Suprapubic skin (tissue), 4 donors: Measurements from ENCODE around the gene MFSD11. TPM values are rescaled to one million over a fixed set of nuclear protein-coding genes. Genes with fewer than 3 reads are reported as not detected.

Source experiments
- DNase-seq, 2 donors: peaks; one replicate each; pipeline ENCODE4 v3.0.0-alpha.2; 2019; ENCODE audit warnings: low spot score in 2 of 2
- H3K27ac ChIP-seq: fragments of 200-600 bp; sonication (generic); one replicate; pipeline ENCODE4 v1.5.1; 2019
- H3K27me3 ChIP-seq: fragments of 200-600 bp; sonication (generic); one replicate; pipeline ENCODE4 v1.5.1; 2019
- H3K36me3 ChIP-seq: fragments of 200-600 bp; sonication (generic); one replicate; pipeline ENCODE4 v1.5.1; 2019
- H3K4me1 ChIP-seq: fragments of 200-600 bp; sonication (generic); one replicate; pipeline ENCODE4 v1.5.1; 2019
- H3K4me3 ChIP-seq: fragments of 200-600 bp; sonication (generic); one replicate; pipeline ENCODE4 v1.5.1; 2019; ENCODE audit warnings: mild to moderate bottlenecking
- H3K9me3 ChIP-seq: fragments of 200-600 bp; sonication (generic); one replicate; pipeline ENCODE4 v1.5.1; 2019
- EP300 ChIP-seq: sonication (generic); formaldehyde crosslinking; IDR thresholded peaks from one replicate; pipeline ENCODE4 v1.6.1; 2017; ENCODE audit warnings: antibody characterized with exemption
- POLR2A ChIP-seq, 2 donors: fragments of 450-650 bp; IDR thresholded peaks; one replicate each; pipeline ENCODE4 v1.6.1; 2017; ENCODE audit warnings: antibody characterized with exemption in 2 of 2, mild to moderate bottlenecking in 2 of 2, moderate library complexity in 2 of 2
- POLR2AphosphoS5 ChIP-seq, 3 donors: sonication (generic); formaldehyde crosslinking; IDR thresholded peaks; one replicate each; pipeline ENCODE4 v1.6.1; 2017; ENCODE audit warnings: antibody characterized with exemption in 3 of 3
- WGBS: methylation state at CpG from one replicate; pipeline ENCODE4 v1.1.5; 2018; 5-methylcytosine and 5-hydroxymethylcytosine counted together
- total RNA-seq, 4 donors: library from RNA; depleted of rRNA; stranded (reverse); fragments of >200 nt; gene quantifications; one replicate each; pipeline ENCODE4 v1.1.0, GENCODE V29; 2016
- TF ChIP-seq, protein P1 (sequence below), 2 donors: fragments of 200-600 bp in 1 of 2; fragments of 450-650 bp in 1 of 2; sonication (generic) in 1 of 2; IDR thresholded peaks; one replicate each; pipeline ENCODE4 v1.5.1; 2016 to 2019; ENCODE audit warnings: antibody characterized with exemption in 2 of 2, mild to moderate bottlenecking in 1 of 2, moderate library complexity in 1 of 2

The MFSD11 gene
- total RNA-seq, 4 donors from 2014 or later = 31.5 to 78.8 (median 37.2) TPM

DNA sequence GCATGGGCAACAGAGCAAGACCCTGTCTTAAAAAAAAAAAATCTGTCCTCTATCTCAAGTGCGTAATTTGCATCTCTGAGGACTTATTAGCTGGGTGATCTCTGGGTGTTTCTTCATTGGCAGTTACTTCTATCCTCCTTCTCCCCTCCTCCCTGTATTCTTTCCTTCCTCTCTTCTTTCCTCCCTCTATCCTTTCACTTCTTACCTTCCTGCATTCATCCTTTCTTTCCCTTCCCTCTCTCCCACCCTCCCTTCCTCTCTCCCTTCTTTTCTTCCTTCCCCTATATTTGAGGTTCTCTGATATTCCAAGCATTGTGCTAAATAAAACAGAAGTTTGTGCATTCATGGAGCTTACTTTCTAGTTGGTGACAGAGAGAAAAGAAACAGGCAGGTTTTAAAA is 10.7 kb downstream of the MFSD11 start:
- Histone ChIP-seq H3K36me3 (peaks cover 30% of the 10 kb centered on the region), H3K27ac (no peak overlapping the region)
- no peak for DNase-seq

DNA sequence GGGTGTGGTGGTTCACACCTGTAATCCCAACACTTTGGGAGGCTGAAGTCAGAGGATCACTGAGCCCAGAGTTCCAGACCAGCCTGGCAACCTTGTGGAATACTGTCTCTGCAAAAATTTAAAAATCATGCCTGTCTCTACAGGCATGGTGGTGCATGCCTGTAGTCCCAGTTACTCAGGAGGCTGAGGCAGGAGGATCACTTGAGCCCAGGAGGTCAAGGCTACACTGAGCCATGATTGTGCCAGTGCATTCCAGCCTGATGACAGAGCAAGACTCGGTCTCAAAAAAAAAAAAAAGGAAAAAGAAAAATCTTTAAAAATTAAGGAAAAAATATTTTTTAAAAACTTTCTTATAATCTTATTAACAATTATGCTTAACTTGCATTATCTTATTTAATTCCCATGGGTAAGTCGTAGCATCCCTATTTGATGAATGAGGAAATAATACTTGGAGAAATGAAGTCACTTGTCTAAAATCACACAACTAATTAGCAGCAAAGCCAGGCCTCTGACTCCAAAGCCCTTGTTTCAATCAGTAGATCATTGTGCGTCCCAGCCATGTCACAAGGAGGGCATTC is 13.6 kb downstream of the MFSD11 start:
- no peak for DNase-seq
- H3K36me3 ChIP-seq = peaks cover 23% of the 10 kb centered on the region
- peaks cover 8% of the 10 kb centered on the region for H3K4me1 ChIP-seq
- TF ChIP-seq POLR2AphosphoS5 (IDR thresholded peaks at IDR 0.05) = no peak
- no peak for TF ChIP-seq EP300
- TF ChIP-seq POLR2A (IDR thresholded peaks at IDR 0.05) = no peak
- no peaks in the 10 kb centered on the region for H3K9me3 ChIP-seq
- no peak overlapping the region for H3K4me3 ChIP-seq
- H3K27me3 ChIP-seq = no peaks in the 10 kb centered on the region
- WGBS = 80% methylated on average over 3 of the region's 3 CpGs
- H3K27ac ChIP-seq = no peak overlapping the region

More for the DNA sequence above, 10.7 kb downstream of the MFSD11 start:
- 88% methylated on average over 1 of the region's 1 CpG for WGBS
- TF ChIP-seq, protein P1, sequence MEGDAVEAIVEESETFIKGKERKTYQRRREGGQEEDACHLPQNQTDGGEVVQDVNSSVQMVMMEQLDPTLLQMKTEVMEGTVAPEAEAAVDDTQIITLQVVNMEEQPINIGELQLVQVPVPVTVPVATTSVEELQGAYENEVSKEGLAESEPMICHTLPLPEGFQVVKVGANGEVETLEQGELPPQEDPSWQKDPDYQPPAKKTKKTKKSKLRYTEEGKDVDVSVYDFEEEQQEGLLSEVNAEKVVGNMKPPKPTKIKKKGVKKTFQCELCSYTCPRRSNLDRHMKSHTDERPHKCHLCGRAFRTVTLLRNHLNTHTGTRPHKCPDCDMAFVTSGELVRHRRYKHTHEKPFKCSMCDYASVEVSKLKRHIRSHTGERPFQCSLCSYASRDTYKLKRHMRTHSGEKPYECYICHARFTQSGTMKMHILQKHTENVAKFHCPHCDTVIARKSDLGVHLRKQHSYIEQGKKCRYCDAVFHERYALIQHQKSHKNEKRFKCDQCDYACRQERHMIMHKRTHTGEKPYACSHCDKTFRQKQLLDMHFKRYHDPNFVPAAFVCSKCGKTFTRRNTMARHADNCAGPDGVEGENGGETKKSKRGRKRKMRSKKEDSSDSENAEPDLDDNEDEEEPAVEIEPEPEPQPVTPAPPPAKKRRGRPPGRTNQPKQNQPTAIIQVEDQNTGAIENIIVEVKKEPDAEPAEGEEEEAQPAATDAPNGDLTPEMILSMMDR (IDR thresholded peaks at IDR 0.05) = no peak
- TF ChIP-seq POLR2A (IDR thresholded peaks at IDR 0.05) = no peak
- no peak for TF ChIP-seq EP300
- Histone ChIP-seq H3K9me3 (no peaks in the 10 kb centered on the region), H3K4me1 (peaks cover 8% of the 10 kb centered on the region), H3K27me3 (no peaks in the 10 kb centered on the region), H3K4me3 (no peak overlapping the region)

DNA sequence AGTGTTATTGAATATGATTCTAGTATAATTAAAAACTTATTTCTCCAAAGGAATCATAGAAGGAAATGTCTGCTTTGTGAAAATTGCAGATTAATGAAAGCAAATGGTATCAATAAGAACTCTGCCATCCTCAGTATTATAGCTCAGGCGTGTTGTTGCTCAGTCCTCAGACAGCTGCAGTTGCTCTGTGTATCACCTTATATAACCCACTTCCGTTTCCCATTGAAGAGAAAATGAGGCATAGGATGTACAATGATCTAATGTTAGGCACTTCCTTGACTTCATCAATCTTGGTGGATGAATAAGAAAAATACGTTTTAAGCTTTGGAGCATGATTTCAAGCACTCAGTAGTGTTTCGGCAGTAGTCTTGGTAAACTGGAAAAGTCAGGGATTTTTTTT is 14.1 kb downstream of the MFSD11 start:
- Histone ChIP-seq H3K4me1 (peaks cover 8% of the 10 kb centered on the region), H3K9me3 (no peaks in the 10 kb centered on the region), H3K27ac (no peak overlapping the region), H3K36me3 (peaks cover 24% of the 10 kb centered on the region), H3K4me3 (no peak overlapping the region), H3K27me3 (no peaks in the 10 kb centered on the region)
- no peak for DNase-seq
- WGBS = 76% methylated on average over 4 of the region's 4 CpGs
- TF ChIP-seq EP300 = no peak
- TF ChIP-seq, protein P1 (IDR thresholded peaks at IDR 0.05) = no peak
- TF ChIP-seq POLR2AphosphoS5 (IDR thresholded peaks at IDR 0.05) = no peak
- TF ChIP-seq POLR2A (IDR thresholded peaks at IDR 0.05) = no peak

DNA sequence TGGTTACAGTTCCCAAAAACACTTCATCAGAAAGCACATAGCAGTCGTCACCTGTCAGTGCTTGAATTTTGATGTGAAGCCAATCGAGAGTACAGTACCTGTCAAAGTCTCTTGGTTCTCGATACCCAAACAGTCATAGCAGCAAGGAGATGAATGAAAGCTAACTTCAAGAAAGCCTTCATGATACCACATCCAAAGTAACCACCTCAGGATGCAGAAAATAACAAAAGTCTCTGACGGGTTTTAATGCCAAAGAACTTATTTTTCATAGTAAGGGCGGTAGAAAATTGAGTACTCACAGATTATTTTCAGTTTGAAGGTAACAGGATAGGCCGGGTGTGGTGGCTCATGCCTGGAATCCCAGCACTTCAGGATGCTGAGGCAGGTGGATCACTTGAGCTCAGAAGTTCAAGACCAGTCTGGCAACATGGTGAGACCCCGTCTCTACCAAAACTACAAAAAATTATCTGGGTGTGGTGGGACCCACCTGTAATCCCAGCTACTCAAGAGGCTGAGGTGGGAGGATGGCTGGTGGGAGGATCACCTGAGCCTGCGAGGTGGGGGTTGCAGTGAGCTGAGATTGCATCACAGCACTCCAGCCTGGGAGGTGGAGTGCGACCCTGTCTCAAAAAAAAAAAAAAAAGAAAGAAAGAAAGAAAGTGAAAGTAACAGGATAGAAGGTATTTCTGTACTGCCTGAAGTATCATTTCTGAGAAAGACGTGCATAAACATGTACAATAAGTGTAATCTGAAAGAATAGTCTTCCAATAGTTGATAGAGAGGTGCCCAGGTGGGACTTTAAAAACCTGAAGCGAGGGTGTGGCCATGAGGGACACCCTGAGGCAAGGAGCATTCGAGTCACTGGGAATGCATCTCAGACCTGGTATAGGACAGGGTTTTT is 15.4 kb downstream of the MFSD11 start:
- no peak for TF ChIP-seq POLR2A (IDR thresholded peaks at IDR 0.05)
- no peak for TF ChIP-seq POLR2AphosphoS5 (IDR thresholded peaks at IDR 0.05)
- TF ChIP-seq, protein P1 (IDR thresholded peaks at IDR 0.05) = no peak
- TF ChIP-seq EP300 = no peak
- Histone ChIP-seq H3K4me3 (peak overlapping the region; percentile 8), H3K27me3 (no peaks in the 10 kb centered on the region), H3K36me3 (peaks cover 33% of the 10 kb centered on the region), H3K9me3 (no peaks in the 10 kb centered on the region), H3K27ac (no peak overlapping the region), H3K4me1 (peaks cover 3% of the 10 kb centered on the region)
- DNase-seq = no peak
- WGBS = 47% methylated on average over 12 of the region's 12 CpGs

DNA sequence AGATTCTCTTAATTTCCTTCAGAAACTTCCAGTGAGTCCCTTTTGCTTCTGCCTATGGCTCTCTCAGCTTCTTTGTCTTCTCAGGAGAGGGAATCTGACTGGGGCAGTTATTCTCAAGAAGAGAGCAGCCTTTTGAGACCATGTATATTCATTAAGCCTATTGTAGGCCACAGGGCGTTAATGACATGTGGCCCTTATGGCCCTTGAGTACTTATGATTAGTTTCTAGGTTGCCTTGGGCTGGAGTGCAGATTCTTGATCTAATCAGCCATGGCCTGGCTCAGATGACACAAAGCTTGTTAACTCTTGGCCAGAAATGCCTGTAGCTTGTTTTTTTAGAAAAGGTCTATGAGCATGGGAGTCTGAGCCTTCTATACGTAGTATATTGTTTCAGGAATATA is 17.4 kb downstream of the MFSD11 start:
- DNase-seq = no peak
- Histone ChIP-seq H3K4me1 (peaks cover 3% of the 10 kb centered on the region), H3K36me3 (peaks cover 38% of the 10 kb centered on the region), H3K9me3 (no peaks in the 10 kb centered on the region), H3K4me3 (no peak overlapping the region), H3K27ac (no peak overlapping the region), H3K27me3 (no peaks in the 10 kb centered on the region)
- TF ChIP-seq EP300 = no peak
- no peak for TF ChIP-seq POLR2AphosphoS5 (IDR thresholded peaks at IDR 0.05)
- TF ChIP-seq, protein P1 (IDR thresholded peaks at IDR 0.05) = no peak
- TF ChIP-seq POLR2A (IDR thresholded peaks at IDR 0.05) = no peak
- 88% methylated on average over 2 of the region's 2 CpGs for WGBS
